ENCODE data around the gene MOB2.

Gene MOB2

DNA sequence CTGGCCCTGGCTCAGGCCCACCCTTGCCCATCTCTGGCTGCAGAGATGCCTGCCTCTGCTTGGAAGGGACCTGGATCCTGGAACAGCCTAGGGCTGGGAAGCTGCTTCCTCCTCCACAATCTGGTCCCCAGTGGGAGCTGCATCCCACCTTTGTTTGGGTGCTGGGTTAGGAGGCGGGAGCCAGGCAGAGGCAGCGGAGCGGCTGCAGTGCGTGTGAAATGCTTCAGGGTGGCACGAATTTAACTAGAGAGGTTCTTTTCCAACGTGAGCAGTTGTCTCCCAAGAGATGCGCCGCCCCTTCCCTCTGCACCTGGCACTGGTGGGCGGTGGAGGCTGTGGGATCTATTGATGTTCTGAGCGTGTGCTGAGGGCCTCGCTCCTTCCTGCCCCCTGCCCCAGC is 65.3 kb downstream of the MOB2 start:
- DNase-seq, result peak in 31 of 56 donors; percentile 18 to 83 (median 52)

DNA sequence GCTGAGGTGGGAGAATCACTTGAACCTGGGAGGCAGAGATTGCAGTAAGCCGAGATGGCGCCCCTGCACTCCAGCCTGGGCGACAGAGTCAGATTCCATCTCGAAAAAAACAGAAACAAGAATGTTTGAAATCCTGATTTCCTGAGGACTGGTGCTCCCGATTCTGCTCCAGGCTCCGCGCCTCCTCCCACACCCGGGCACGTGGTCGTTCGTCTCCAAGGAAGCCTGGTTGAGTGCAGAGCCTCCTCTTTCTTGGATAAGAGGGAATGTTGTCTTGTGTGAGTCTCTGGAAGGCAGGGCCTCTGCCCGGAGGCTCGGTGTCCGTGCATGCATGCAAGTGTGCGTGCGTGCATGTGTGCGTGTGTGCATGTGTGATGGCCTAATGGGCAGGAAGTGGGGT is 66.8 kb downstream of the MOB2 start:
- DNase-seq, result peak in 25 of 56 donors; percentile 13 to 80 (median 42)

All from nucleus accumbens (tissue), 56 donors.